ENCODE results near the gene TMEM138. TPM values are rescaled to one million over a fixed set of nuclear protein-coding genes. Genes with fewer than 3 reads are reported as not detected.

Gene TMEM138
- total and polyA plus RNA-seq, 3 experiments from 2014 or later: 54.3 to 75.1 (median 74.4) TPM

GRCh38 chr11:61345170-61345610 is 17.0 kb upstream of the TMEM138 start:
- Mint-ChIP-seq H3K36me3 (peaks cover 0 to 53% (median 11%) of the 10 kb centered on the region in 3 donors), H3K4me1 (peaks cover 0 to 2% (median 0%) of the 10 kb centered on the region in 3 donors), H3K27ac (peak overlapping the region in 1 of 8 donors; percentile 15), H3K9me3 (peaks cover 0 to 1% (median 0%) of the 10 kb centered on the region in 5 donors), H3K27me3 (no peaks in the 10 kb centered on the region), H3K4me3 (no peak overlapping the region)
- Histone ChIP-seq H3K9me3 (ENCODE audit: low read length) (no peaks in the 10 kb centered on the region), H3K27me3 (ENCODE audit: insufficient read depth, low read length, poor library complexity, severe bottlenecking) (no peaks in the 10 kb centered on the region), H3K4me1 (ENCODE audit: insufficient read depth, low read length) (no peaks in the 10 kb centered on the region), H3K4me3 (ENCODE audit: low read length) (no peak overlapping the region), H3K36me3 (ENCODE audit: insufficient read depth, low read length) (peaks cover 9% of the 10 kb centered on the region), H3K27ac (ENCODE audit: low read depth, low read length) (no peak overlapping the region)
- CTCF ChIA-PET: interaction anchor here (1.0 to 3.4 kb wide), 2 partner anchors 9 kb away, joined by 4 to 10 read pairs; no protein-coding TSS in a partner anchor
- DNase-seq: no peak
- POLR2A ChIA-PET: no interaction called here

- Mint-ChIP-seq H3K27ac (peak overlapping the region in 1 of 8 donors; percentile 75), H3K4me3 (no peak overlapping the region), H3K36me3 (peaks cover 0 to 57% (median 7%) of the 10 kb centered on the region in 3 donors), H3K27me3 (no peaks in the 10 kb centered on the region), H3K9me3 (peaks cover 0 to 1% (median 0%) of the 10 kb centered on the region in 5 donors), H3K4me1 (peaks cover 0 to 2% (median 0%) of the 10 kb centered on the region in 3 donors)
- H3K27me3 ChIP-seq (ENCODE audit: insufficient read depth, low read length, poor library complexity, severe bottlenecking): no peaks in the 10 kb centered on the region
- no peak overlapping the region for H3K4me3 ChIP-seq (ENCODE audit: low read length)
- ChIA-PET POLR2A (no interaction called here), CTCF (interaction anchor here (1.0 to 3.4 kb wide), 2 partner anchors 10 to 39 kb away, joined by 3 to 10 read pairs; no protein-coding TSS in a partner anchor)
- H3K36me3 ChIP-seq (ENCODE audit: insufficient read depth, low read length): peaks cover 15% of the 10 kb centered on the region
- no peak for DNase-seq
- no peaks in the 10 kb centered on the region for H3K9me3 ChIP-seq (ENCODE audit: low read length)
- no peak overlapping the region for H3K27ac ChIP-seq (ENCODE audit: low read depth, low read length)
- no peaks in the 10 kb centered on the region for H3K4me1 ChIP-seq (ENCODE audit: insufficient read depth, low read length)
Measured at GRCh38 chr11:61345954-61346843, 16.0 kb upstream of the TMEM138 start.

GRCh38 chr11:61347916-61348461 is 14.2 kb upstream of the TMEM138 start:
- ChIA-PET POLR2A (no interaction called here), CTCF (interaction anchor here (0.8 to 3.4 kb wide), 3 partner anchors 11 to 87 kb away, joined by 3 to 10 read pairs (median 5); no protein-coding TSS in a partner anchor)
- Histone ChIP-seq H3K27me3 (ENCODE audit: insufficient read depth, low read length, poor library complexity, severe bottlenecking) (no peaks in the 10 kb centered on the region), H3K9me3 (ENCODE audit: low read length) (no peaks in the 10 kb centered on the region), H3K4me3 (ENCODE audit: low read length) (no peak overlapping the region), H3K27ac (ENCODE audit: low read depth, low read length) (no peak overlapping the region), H3K4me1 (ENCODE audit: insufficient read depth, low read length) (no peaks in the 10 kb centered on the region), H3K36me3 (ENCODE audit: insufficient read depth, low read length) (peaks cover 19% of the 10 kb centered on the region)
- no peak for DNase-seq
- Mint-ChIP-seq H3K4me3 (no peak overlapping the region), H3K27ac (no peak overlapping the region), H3K4me1 (peaks cover 0 to 2% (median 0%) of the 10 kb centered on the region in 3 donors), H3K9me3 (peaks cover 0 to 1% (median 0%) of the 10 kb centered on the region in 5 donors), H3K27me3 (no peaks in the 10 kb centered on the region), H3K36me3 (peaks cover 4 to 63% (median 7%) of the 10 kb centered on the region in 3 donors)

- CTCF ChIA-PET: interaction anchor here (1.7 to 1.9 kb wide), 3 partner anchors 13 to 86 kb away, joined by 5 to 8 read pairs (median 6); no protein-coding TSS in a partner anchor
- H3K27me3 ChIP-seq (ENCODE audit: insufficient read depth, low read length, poor library complexity, severe bottlenecking): no peaks in the 10 kb centered on the region
- no peak for DNase-seq
- peaks cover 0 to 4% (median 0%) of the 10 kb centered on the region in 3 donors for H3K4me1 Mint-ChIP-seq
- POLR2A ChIA-PET: no interaction called here
- H3K9me3 Mint-ChIP-seq: peaks cover 0 to 1% (median 0%) of the 10 kb centered on the region in 5 donors
- H3K4me3 ChIP-seq (ENCODE audit: low read length): no peak overlapping the region
- H3K4me3 Mint-ChIP-seq: no peak overlapping the region
- H3K4me1 ChIP-seq (ENCODE audit: insufficient read depth, low read length): no peaks in the 10 kb centered on the region
- peaks cover 27% of the 10 kb centered on the region for H3K36me3 ChIP-seq (ENCODE audit: insufficient read depth, low read length)
- H3K9me3 ChIP-seq (ENCODE audit: low read length): no peaks in the 10 kb centered on the region
- H3K27ac Mint-ChIP-seq: peak overlapping the region in 1 of 8 donors; percentile 54
- H3K27ac ChIP-seq (ENCODE audit: low read depth, low read length): no peak overlapping the region
- H3K36me3 Mint-ChIP-seq: peaks cover 9 to 72% (median 11%) of the 10 kb centered on the region in 3 donors
- H3K27me3 Mint-ChIP-seq: no peaks in the 10 kb centered on the region
Measured at GRCh38 chr11:61349189-61349751, 12.9 kb upstream of the TMEM138 start.

- Mint-ChIP-seq H3K9me3 (peaks cover 0 to 1% (median 0%) of the 10 kb centered on the region in 5 donors), H3K36me3 (peaks cover 9 to 68% (median 11%) of the 10 kb centered on the region in 3 donors), H3K4me3 (no peak overlapping the region), H3K27me3 (no peaks in the 10 kb centered on the region), H3K4me1 (peaks cover 0 to 4% (median 0%) of the 10 kb centered on the region in 3 donors), H3K27ac (no peak overlapping the region)
- Histone ChIP-seq H3K36me3 (ENCODE audit: insufficient read depth, low read length) (peaks cover 27% of the 10 kb centered on the region), H3K4me1 (ENCODE audit: insufficient read depth, low read length) (no peaks in the 10 kb centered on the region), H3K27ac (ENCODE audit: low read depth, low read length) (no peak overlapping the region), H3K27me3 (ENCODE audit: insufficient read depth, low read length, poor library complexity, severe bottlenecking) (no peaks in the 10 kb centered on the region), H3K4me3 (ENCODE audit: low read length) (no peak overlapping the region), H3K9me3 (ENCODE audit: low read length) (no peaks in the 10 kb centered on the region)
- DNase-seq: no peak
- CTCF ChIA-PET: interaction anchor here (1.7 to 1.9 kb wide), 2 partner anchors 14 to 36 kb away, joined by 6 to 8 read pairs; no protein-coding TSS in a partner anchor
- POLR2A ChIA-PET: no interaction called here
Measured at GRCh38 chr11:61349916-61350315, 12.3 kb upstream of the TMEM138 start.

- no peaks in the 10 kb centered on the region for H3K27me3 Mint-ChIP-seq
- no peaks in the 10 kb centered on the region for H3K4me1 ChIP-seq (ENCODE audit: insufficient read depth, low read length)
- no peak overlapping the region for H3K27ac ChIP-seq (ENCODE audit: low read depth, low read length)
- H3K9me3 ChIP-seq (ENCODE audit: low read length): no peaks in the 10 kb centered on the region
- peaks cover 0 to 1% (median 0%) of the 10 kb centered on the region in 5 donors for H3K9me3 Mint-ChIP-seq
- POLR2A ChIA-PET: no interaction called here
- H3K27ac Mint-ChIP-seq: no peak overlapping the region
- peaks cover 0 to 4% (median 0%) of the 10 kb centered on the region in 3 donors for H3K4me1 Mint-ChIP-seq
- H3K36me3 Mint-ChIP-seq: peaks cover 11 to 70% (median 12%) of the 10 kb centered on the region in 3 donors
- H3K36me3 ChIP-seq (ENCODE audit: insufficient read depth, low read length): peaks cover 27% of the 10 kb centered on the region
- DNase-seq: no peak
- H3K4me3 Mint-ChIP-seq: no peak overlapping the region
- no peak overlapping the region for H3K4me3 ChIP-seq (ENCODE audit: low read length)
- no peaks in the 10 kb centered on the region for H3K27me3 ChIP-seq (ENCODE audit: insufficient read depth, low read length, poor library complexity, severe bottlenecking)
- CTCF ChIA-PET: interaction anchor here (1.7 to 1.9 kb wide), 2 partner anchors 14 to 36 kb away, joined by 6 to 8 read pairs; no protein-coding TSS in a partner anchor
Measured at GRCh38 chr11:61350336-61350735, 11.8 kb upstream of the TMEM138 start.

- ChIA-PET CTCF (interaction anchor here (1.7 kb wide), 1 partner anchor 15 kb away, joined by 8 read pairs; no protein-coding TSS in a partner anchor), POLR2A (interaction anchor here (1.4 kb wide), 1 partner anchor 17 kb away, joined by 3 read pairs; no protein-coding TSS in a partner anchor)
- Mint-ChIP-seq H3K27ac (no peak overlapping the region), H3K9me3 (peaks cover 0 to 1% (median 0%) of the 10 kb centered on the region in 5 donors), H3K36me3 (peaks cover 11 to 70% (median 12%) of the 10 kb centered on the region in 3 donors), H3K4me1 (peaks cover 0 to 4% (median 0%) of the 10 kb centered on the region in 3 donors), H3K27me3 (no peaks in the 10 kb centered on the region), H3K4me3 (no peak overlapping the region)
- no peaks in the 10 kb centered on the region for H3K9me3 ChIP-seq (ENCODE audit: low read length)
- no peak overlapping the region for H3K4me3 ChIP-seq (ENCODE audit: low read length)
- H3K27ac ChIP-seq (ENCODE audit: low read depth, low read length): no peak overlapping the region
- no peaks in the 10 kb centered on the region for H3K4me1 ChIP-seq (ENCODE audit: insufficient read depth, low read length)
- peaks cover 27% of the 10 kb centered on the region for H3K36me3 ChIP-seq (ENCODE audit: insufficient read depth, low read length)
- H3K27me3 ChIP-seq (ENCODE audit: insufficient read depth, low read length, poor library complexity, severe bottlenecking): no peaks in the 10 kb centered on the region
- no peak for DNase-seq
Measured at GRCh38 chr11:61350803-61351202, 11.4 kb upstream of the TMEM138 start.

All from CD8-positive, alpha-beta memory T cell (primary cell).